GM19468 (cell line): ENCODE data around the gene INPP5A.
"Not testable (repeated sequence)": the region's sequence is repeated elsewhere in the genome, so short reads cannot be mapped to it uniquely, and the experiment has no call there.

Experiments used
- ATAC-seq: cut with Tn5 transposase; IDR thresholded peaks from one replicate; pipeline ENCODE4 v1.9.1; 2021; ENCODE audit warnings: mild to moderate bottlenecking, moderate library complexity, moderate number of reproducible peaks; ENCODE audit not compliant: unreplicated experiment; ENCODE audit errors: extremely low read depth

Gene INPP5A

GRCh38 chr10:132666705-132667341 is 129.2 kb downstream of the INPP5A start:
- no peak for ATAC-seq

GRCh38 chr10:132667342-132668047 is 129.9 kb downstream of the INPP5A start:
- ATAC-seq, result no peak

GRCh38 chr10:132668048-132668394 is 130.4 kb downstream of the INPP5A start:
- ATAC-seq, result no peak

- no peak for ATAC-seq
Observed at GRCh38 chr10:132669208-132669861, 131.7 kb downstream of the INPP5A start.

GRCh38 chr10:132670546-132671227 is 133.1 kb downstream of the INPP5A start:
- no peak for ATAC-seq

GRCh38 chr10:132671228-132672154 is 133.9 kb downstream of the INPP5A start:
- no peak for ATAC-seq

GRCh38 chr10:132673746-132674145 is 136.2 kb downstream of the INPP5A start:
- ATAC-seq, result not testable (repeated sequence)

- no peak for ATAC-seq
Observed at GRCh38 chr10:132674311-132674710, 136.7 kb downstream of the INPP5A start.

- no peak for ATAC-seq
Observed at GRCh38 chr10:132675031-132675740, 137.6 kb downstream of the INPP5A start.

- no peak for ATAC-seq
Observed at GRCh38 chr10:132676193-132676891, 138.8 kb downstream of the INPP5A start.

GRCh38 chr10:132677096-132677472 is 139.5 kb downstream of the INPP5A start:
- ATAC-seq, result no peak

- no peak for ATAC-seq
Observed at GRCh38 chr10:132677473-132678227, 140.1 kb downstream of the INPP5A start.

- ATAC-seq, result no peak
Observed at GRCh38 chr10:132678436-132679216, 141.0 kb downstream of the INPP5A start.

GRCh38 chr10:132679217-132679595 is 141.6 kb downstream of the INPP5A start:
- no peak for ATAC-seq

GRCh38 chr10:132679640-132680039 is 142.1 kb downstream of the INPP5A start:
- no peak for ATAC-seq

- not testable (repeated sequence) for ATAC-seq
Observed at GRCh38 chr10:132680741-132681140, 143.2 kb downstream of the INPP5A start.
